ENCODE results near the gene DUSP22.

- TF ChIP-seq, protein P1, sequence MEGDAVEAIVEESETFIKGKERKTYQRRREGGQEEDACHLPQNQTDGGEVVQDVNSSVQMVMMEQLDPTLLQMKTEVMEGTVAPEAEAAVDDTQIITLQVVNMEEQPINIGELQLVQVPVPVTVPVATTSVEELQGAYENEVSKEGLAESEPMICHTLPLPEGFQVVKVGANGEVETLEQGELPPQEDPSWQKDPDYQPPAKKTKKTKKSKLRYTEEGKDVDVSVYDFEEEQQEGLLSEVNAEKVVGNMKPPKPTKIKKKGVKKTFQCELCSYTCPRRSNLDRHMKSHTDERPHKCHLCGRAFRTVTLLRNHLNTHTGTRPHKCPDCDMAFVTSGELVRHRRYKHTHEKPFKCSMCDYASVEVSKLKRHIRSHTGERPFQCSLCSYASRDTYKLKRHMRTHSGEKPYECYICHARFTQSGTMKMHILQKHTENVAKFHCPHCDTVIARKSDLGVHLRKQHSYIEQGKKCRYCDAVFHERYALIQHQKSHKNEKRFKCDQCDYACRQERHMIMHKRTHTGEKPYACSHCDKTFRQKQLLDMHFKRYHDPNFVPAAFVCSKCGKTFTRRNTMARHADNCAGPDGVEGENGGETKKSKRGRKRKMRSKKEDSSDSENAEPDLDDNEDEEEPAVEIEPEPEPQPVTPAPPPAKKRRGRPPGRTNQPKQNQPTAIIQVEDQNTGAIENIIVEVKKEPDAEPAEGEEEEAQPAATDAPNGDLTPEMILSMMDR (IDR thresholded peaks at IDR 0.05; ENCODE audit: control extremely low read depth in 1 of 3, insufficient read depth in 1 of 3, low read depth in 1 of 3, low read length in 3 of 3) = no peak
- TF ChIP-seq POLR2A (IDR thresholded peaks at IDR 0.05; ENCODE audit: control extremely low read depth in 1 of 2, low read depth in 2 of 2, low read length in 2 of 2) (no peak), CEBPB (IDR thresholded peaks at IDR 0.05; ENCODE audit: low read depth, low read length) (no peak), SRF (IDR thresholded peaks at IDR 0.05; ENCODE audit: low read depth, low read length) (no peak), RAD21 (IDR thresholded peaks at IDR 0.05 in 1 of 2, conservative IDR thresholded peaks at IDR 0.05 in 1 of 2; ENCODE audit: low read depth in 2 of 2, low read length in 2 of 2) (no peak), TAF1 (IDR thresholded peaks at IDR 0.05; ENCODE audit: low read depth, low read length) (no peak), EZH2 (IDR thresholded peaks at IDR 0.05; ENCODE audit: low read depth, low read length, severe bottlenecking) (no peak), HDAC6 (IDR thresholded peaks at IDR 0.05; ENCODE audit: low read depth, low read length) (no peak), SIN3A (conservative IDR thresholded peaks at IDR 0.05 in 1 of 2, IDR thresholded peaks at IDR 0.05 in 1 of 2; ENCODE audit: low read depth in 1 of 2, low read length in 2 of 2) (no peak), RFX5 (IDR thresholded peaks at IDR 0.05; ENCODE audit: borderline replicate concordance, low read depth, low read length) (no peak), JUN (IDR thresholded peaks at IDR 0.05; ENCODE audit: low read depth, low read length) (no peak)
- TF ChIP-seq, protein P2, sequence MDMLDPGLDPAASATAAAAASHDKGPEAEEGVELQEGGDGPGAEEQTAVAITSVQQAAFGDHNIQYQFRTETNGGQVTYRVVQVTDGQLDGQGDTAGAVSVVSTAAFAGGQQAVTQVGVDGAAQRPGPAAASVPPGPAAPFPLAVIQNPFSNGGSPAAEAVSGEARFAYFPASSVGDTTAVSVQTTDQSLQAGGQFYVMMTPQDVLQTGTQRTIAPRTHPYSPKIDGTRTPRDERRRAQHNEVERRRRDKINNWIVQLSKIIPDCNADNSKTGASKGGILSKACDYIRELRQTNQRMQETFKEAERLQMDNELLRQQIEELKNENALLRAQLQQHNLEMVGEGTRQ (IDR thresholded peaks at IDR 0.05; ENCODE audit: low read length) = no peak
Observed at GRCh38 chr6:311679-312220, 19.5 kb downstream of the DUSP22 start.
